ENCODE results near the gene WDR46. TPM values are rescaled to one million over a fixed set of nuclear protein-coding genes. Genes with fewer than 3 reads are reported as not detected.

The WDR46 gene
- total and polyA plus RNA-seq, 2 of the 13 experiments (the other 11 are each of a cell fraction or from before 2014, with no cell fraction given) = 47.4 to 105 TPM

- TF ChIP-seq MNT (IDR thresholded peaks at IDR 0.05) (no peak), CREB1 (IDR thresholded peaks at IDR 0.05) (no peak), CREB1 (CRISPR knock-in tag; IDR thresholded peaks at IDR 0.05) (no peak), ZBTB42 (CRISPR knock-in tag; IDR thresholded peaks at IDR 0.05) (no peak), GZF1 (CRISPR knock-in tag; IDR thresholded peaks at IDR 0.05) (no peak), NFKBIZ (CRISPR knock-in tag; IDR thresholded peaks at IDR 0.05) (no peak), SNAPC2 (CRISPR knock-in tag; IDR thresholded peaks at IDR 0.05) (peak; percentile 63; the same call in 1 of the 2 replicates), CREBL2 (CRISPR knock-in tag; IDR thresholded peaks at IDR 0.05; ENCODE audit: borderline replicate concordance) (no peak), ZNF512B (CRISPR knock-in tag; IDR thresholded peaks at IDR 0.05; ENCODE audit: borderline replicate concordance) (no peak), ZNF670 (CRISPR knock-in tag; IDR thresholded peaks at IDR 0.05; ENCODE audit: borderline replicate concordance) (no peak), STAT5B (CRISPR knock-in tag; IDR thresholded peaks at IDR 0.05) (no peak), KDM4B (CRISPR knock-in tag; IDR thresholded peaks at IDR 0.05) (no peak), IRF9 (CRISPR knock-in tag; IDR thresholded peaks at IDR 0.05; ENCODE audit: borderline replicate concordance) (peak; percentile 25; the same call in 1 of the 2 replicates), PTBP1 (IDR thresholded peaks at IDR 0.05; ENCODE audit: low read depth, low read length, poor library complexity, severe bottlenecking) (no peak), POLR2AphosphoS5 (IDR thresholded peaks at IDR 0.05; ENCODE audit: low read depth, low read length) (no peak), EZH2 (conservative IDR thresholded peaks at IDR 0.05; ENCODE audit: low read depth, low read length) (no peak), TOE1 (CRISPR knock-in tag; IDR thresholded peaks at IDR 0.05) (no peak), NFATC3 (CRISPR knock-in tag; IDR thresholded peaks at IDR 0.05) (0 out of 2 replicates have a peak, but pooled peaks have one; percentile 39), ZNF713 (CRISPR knock-in tag; IDR thresholded peaks at IDR 0.05) (peak; percentile 72), ZNF569 (CRISPR knock-in tag; IDR thresholded peaks at IDR 0.05; ENCODE audit: borderline replicate concordance) (0 out of 2 replicates have a peak, but pooled peaks have one; percentile 42), CBFB (CRISPR knock-in tag; IDR thresholded peaks at IDR 0.05) (no peak), HINFP (CRISPR knock-in tag; IDR thresholded peaks at IDR 0.05; ENCODE audit: low read depth) (no peak; the same call in 1 of the 2 replicates), MXD3 (CRISPR knock-in tag; IDR thresholded peaks at IDR 0.05) (peak; percentile 64; the same call in 1 of the 2 replicates), SRSF1 (optimal IDR thresholded peaks at IDR 0.05; ENCODE audit: low read depth, low read length) (no peak)
These were observed 24.2 kb upstream of the WDR46 start (continued) for GRCh38 chr6:33313105-33313708.
